ENCODE data around the gene ANTXR1. TPM values are rescaled to one million over a fixed set of nuclear protein-coding genes. Genes with fewer than 3 reads are reported as not detected.

The ANTXR1 gene
- total and polyA plus RNA-seq, 2 donors from 2014 or later, result 7.0 to 42.6 TPM

- no peak for DNase-seq
- no peak overlapping the region for H3K27ac ChIP-seq (ENCODE audit: low read depth in 2 of 2, low read length in 2 of 2)
- FAIRE-seq, result no peak
- no peaks in the 10 kb centered on the region for H3K9me3 ChIP-seq (ENCODE audit: control insufficient read depth in 2 of 3, insufficient read depth in 1 of 3, low read length in 3 of 3)
- no peaks in the 10 kb centered on the region for H3K27me3 ChIP-seq (ENCODE audit: control insufficient read depth, insufficient read depth, low read length)
- no peak for TF ChIP-seq CTCF (IDR thresholded peaks at IDR 0.05; ENCODE audit: borderline replicate concordance, extremely low read depth, insufficient read depth)
- intact Hi-C loops (cut with DNase I), result no loop called here
- no peak overlapping the region for H3K4me3 ChIP-seq (ENCODE audit: low read length in 3 of 3)
- H3K36me3 ChIP-seq (ENCODE audit: control insufficient read depth in 2 of 3, insufficient read depth in 3 of 3, low read length in 3 of 3), result no peaks in the 10 kb centered on the region
- H3K9ac ChIP-seq (ENCODE audit: low read length in 3 of 3), result no peak overlapping the region
- peaks cover 0 to 2% (median 0%) of the 10 kb centered on the region in 3 donors for H3K4me1 ChIP-seq (ENCODE audit: control insufficient read depth in 2 of 3, insufficient read depth in 2 of 3, low read depth in 1 of 3, low read length in 3 of 3)
These were observed 41.5 kb downstream of the ANTXR1 start for GRCh38 chr2:69054431-69054830.

GRCh38 chr2:69055688-69056470, 42.9 kb downstream of the ANTXR1 start:
- Histone ChIP-seq H3K4me3 (ENCODE audit: low read length in 3 of 3) (no peak overlapping the region), H3K9ac (ENCODE audit: low read length in 3 of 3) (no peak overlapping the region), H3K9me3 (ENCODE audit: control insufficient read depth in 2 of 3, insufficient read depth in 1 of 3, low read length in 3 of 3) (no peaks in the 10 kb centered on the region), H3K4me1 (ENCODE audit: control insufficient read depth in 2 of 3, insufficient read depth in 2 of 3, low read depth in 1 of 3, low read length in 3 of 3) (peaks cover 0 to 2% (median 0%) of the 10 kb centered on the region in 3 donors), H3K27me3 (ENCODE audit: control insufficient read depth, insufficient read depth, low read length) (no peaks in the 10 kb centered on the region), H3K36me3 (ENCODE audit: control insufficient read depth in 2 of 3, insufficient read depth in 3 of 3, low read length in 3 of 3) (no peaks in the 10 kb centered on the region), H3K27ac (ENCODE audit: low read depth in 2 of 2, low read length in 2 of 2) (no peak overlapping the region)
- FAIRE-seq, result no peak
- TF ChIP-seq CTCF (IDR thresholded peaks at IDR 0.05; ENCODE audit: borderline replicate concordance, extremely low read depth, insufficient read depth), result no peak
- intact Hi-C loops (cut with DNase I), result no loop called here
- DNase-seq, result no peak

GRCh38 chr2:69057660-69058059, 44.7 kb downstream of the ANTXR1 start:
- Histone ChIP-seq H3K36me3 (ENCODE audit: control insufficient read depth in 2 of 3, insufficient read depth in 3 of 3, low read length in 3 of 3) (no peaks in the 10 kb centered on the region), H3K4me1 (ENCODE audit: control insufficient read depth in 2 of 3, insufficient read depth in 2 of 3, low read depth in 1 of 3, low read length in 3 of 3) (peaks cover 0 to 2% (median 0%) of the 10 kb centered on the region in 3 donors), H3K27ac (ENCODE audit: low read depth in 2 of 2, low read length in 2 of 2) (no peak overlapping the region), H3K27me3 (ENCODE audit: control insufficient read depth, insufficient read depth, low read length) (no peaks in the 10 kb centered on the region), H3K4me3 (ENCODE audit: low read length in 3 of 3) (no peak overlapping the region), H3K9ac (ENCODE audit: low read length in 3 of 3) (no peak overlapping the region), H3K9me3 (ENCODE audit: control insufficient read depth in 2 of 3, insufficient read depth in 1 of 3, low read length in 3 of 3) (no peaks in the 10 kb centered on the region)
- TF ChIP-seq CTCF (IDR thresholded peaks at IDR 0.05; ENCODE audit: borderline replicate concordance, extremely low read depth, insufficient read depth), result no peak
- FAIRE-seq (no peak), DNase-seq (peak in 2 of 5 donors; percentile 9 to 22)
- intact Hi-C loops (cut with DNase I), result no loop called here
